HEK293T (cell line): ENCODE measurements around the gene SCYL1.

Source experiments
- FOXA1 ChIP-seq: fragments of 450-650 bp; IDR thresholded peaks from 2 replicates; pipeline ENCODE4 v1.6.1; 2016; ENCODE audit warnings: mild to moderate bottlenecking
- PKNOX1 ChIP-seq: fragments of 450-650 bp; IDR thresholded peaks from 2 replicates; pipeline ENCODE4 v1.6.1; 2016

DNA sequence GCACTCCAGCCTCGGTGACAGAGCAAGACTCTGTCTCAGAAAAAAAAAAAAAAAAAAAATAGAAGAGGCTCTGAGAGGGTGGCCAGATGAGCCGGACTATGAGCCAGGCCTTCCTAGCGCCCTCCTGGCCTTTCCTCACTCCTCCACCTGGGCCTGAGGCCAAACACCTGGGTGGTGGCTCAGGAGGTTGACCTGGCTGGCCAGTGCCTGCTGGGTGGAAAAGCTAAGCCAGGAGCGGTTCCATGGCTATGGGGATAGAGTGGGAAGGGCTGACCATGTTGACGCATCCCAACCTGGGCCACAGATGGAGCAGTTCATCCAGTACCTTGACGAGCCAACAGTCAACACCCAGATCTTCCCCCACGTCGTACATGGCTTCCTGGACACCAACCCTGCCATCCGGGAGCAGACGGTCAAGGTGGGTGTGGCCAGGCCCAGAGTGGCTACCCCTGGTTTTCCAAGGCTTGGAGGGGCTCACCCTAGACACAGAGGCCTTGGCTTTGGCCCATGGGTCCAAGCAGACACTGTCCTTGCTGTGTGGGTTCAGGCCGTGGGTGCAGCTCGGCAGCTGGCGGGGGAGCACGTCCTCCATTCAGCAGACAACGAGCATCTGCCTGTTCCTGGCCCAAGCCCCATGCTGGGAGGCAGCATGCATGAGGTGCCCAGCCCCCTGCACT lies 7.6 kb downstream of the SCYL1 start:
- no peak for TF ChIP-seq PKNOX1
- no peak for TF ChIP-seq FOXA1
